GM12878 (cell line): ENCODE data around the gene ZACN. TPM values are rescaled to one million over a fixed set of nuclear protein-coding genes. Genes with fewer than 3 reads are reported as not detected.

ENCODE experiments used
- ATF7 ChIP-seq: fragments of 450-650 bp; IDR thresholded peaks from 2 replicates; pipeline ENCODE4 v1.6.1; 2016; ENCODE audit warnings: low read depth, mild to moderate bottlenecking
- BACH1 ChIP-seq: fragments of 450-650 bp; IDR thresholded peaks from 2 replicates; pipeline ENCODE4 v1.6.1; 2017; ENCODE audit warnings: mild to moderate bottlenecking, borderline replicate concordance
- CBFB ChIP-seq: IDR thresholded peaks from 2 replicates; pipeline ENCODE4 v1.6.1; 2016; ENCODE audit warnings: antibody characterized with exemption, low read depth
- CBX3 ChIP-seq: fragments of 200-600 bp; sonication (generic); IDR thresholded peaks from 2 replicates; pipeline ENCODE4 v1.6.1; 2016; ENCODE audit warnings: low read depth, borderline replicate concordance
- CBX5 ChIP-seq: sonication (generic); IDR thresholded peaks from 2 replicates; pipeline ENCODE4 v1.6.1; 2016; ENCODE audit warnings: low read depth, moderate library complexity, mild to moderate bottlenecking, inconsistent platforms
- CEBPB ChIP-seq, 2 experiments: fragments of 150-350 bp in 1 of 2; IDR thresholded peaks; 2 replicates each; pipeline ENCODE4 v1.6.1; 2012 to 2014; ENCODE audit warnings: low read depth in 2 of 2, low read length in 2 of 2, borderline replicate concordance in 1 of 2, inconsistent platforms in 1 of 2
- CREB1 ChIP-seq: IDR thresholded peaks from 2 replicates; pipeline ENCODE4 v1.6.1; 2012; ENCODE audit warnings: low read depth, mild to moderate bottlenecking, inconsistent platforms
- E4F1 ChIP-seq: fragments of 450-650 bp; IDR thresholded peaks from 2 replicates; pipeline ENCODE4 v1.6.1; 2018; ENCODE audit warnings: borderline replicate concordance, mild to moderate bottlenecking; ENCODE audit not compliant: partially characterized antibody
- HDAC2 ChIP-seq: fragments of 200-600 bp; sonication (generic); IDR thresholded peaks from 2 replicates; pipeline ENCODE4 v1.6.1; 2017
- JUNB ChIP-seq: IDR thresholded peaks from 2 replicates; pipeline ENCODE4 v1.6.1; 2016; ENCODE audit warnings: antibody characterized with exemption, mild to moderate bottlenecking
- KLF5 ChIP-seq: fragments of 450-650 bp; IDR thresholded peaks from 2 replicates; pipeline ENCODE4 v1.6.1; 2014; ENCODE audit warnings: mild to moderate bottlenecking; ENCODE audit not compliant: partially characterized antibody
- MTA2 ChIP-seq: fragments of 450-650 bp; IDR thresholded peaks from 2 replicates; pipeline ENCODE4 v1.6.1; 2016; ENCODE audit warnings: low read depth, mild to moderate bottlenecking, moderate library complexity
- MTA3 ChIP-seq: IDR thresholded peaks from 2 replicates; pipeline ENCODE4 v1.6.1; 2012; ENCODE audit warnings: low read length, inconsistent platforms, borderline replicate concordance
- MYC ChIP-seq: IDR thresholded peaks from 2 replicates; pipeline ENCODE4 v1.6.1; 2011; ENCODE audit warnings: mild to moderate bottlenecking, low read length, moderate library complexity, inconsistent platforms; ENCODE audit not compliant: insufficient read depth, insufficient replicate concordance, insufficient read length, severe bottlenecking
- NFXL1 ChIP-seq: fragments of 450-650 bp; IDR thresholded peaks from 2 replicates; pipeline ENCODE4 v1.6.1; 2017; ENCODE audit warnings: antibody characterized with exemption, mild to moderate bottlenecking, borderline replicate concordance
- NR2C2 ChIP-seq: IDR thresholded peaks from 2 replicates; pipeline ENCODE4 v1.6.1; 2011; ENCODE audit warnings: borderline replicate concordance, low read depth; ENCODE audit not compliant: control insufficient read depth, insufficient read length
- NR2F1 ChIP-seq: fragments of 450-650 bp; conservative IDR thresholded peaks from 2 replicates; pipeline ENCODE4 v1.6.1; 2017; ENCODE audit warnings: mild to moderate bottlenecking
- PAX8 ChIP-seq: fragments of 450-650 bp; IDR thresholded peaks from 2 replicates; pipeline ENCODE4 v1.6.1; 2017; ENCODE audit warnings: mild to moderate bottlenecking, moderate library complexity
- PML ChIP-seq: IDR thresholded peaks from 2 replicates; pipeline ENCODE4 v1.6.1; 2012; ENCODE audit warnings: low read length, inconsistent platforms
- RAD21 ChIP-seq: IDR thresholded peaks from 2 replicates; pipeline ENCODE4 v1.6.1; 2011; ENCODE audit warnings: mild to moderate bottlenecking, low read depth, low read length, moderate library complexity; ENCODE audit not compliant: insufficient read depth
- RCOR1 ChIP-seq: conservative IDR thresholded peaks from 2 replicates; pipeline ENCODE4 v1.6.1; 2012; ENCODE audit warnings: low read depth, low read length, improper control_type of control experiment
- SP1 ChIP-seq: IDR thresholded peaks from one replicate; pipeline ENCODE4 v1.6.1; 2011; ENCODE audit warnings: low read depth, low read length
- ZBED1 ChIP-seq: IDR thresholded peaks from 2 replicates; pipeline ENCODE4 v1.6.1; 2016; ENCODE audit warnings: borderline replicate concordance
- ZNF24 ChIP-seq: fragments of 450-650 bp; IDR thresholded peaks from 2 replicates; pipeline ENCODE4 v1.6.1; 2017; ENCODE audit warnings: antibody characterized with exemption, mild to moderate bottlenecking
- ZSCAN29 ChIP-seq: fragments of 450-650 bp; IDR thresholded peaks from 2 replicates; pipeline ENCODE4 v1.6.1; 2017; ENCODE audit warnings: mild to moderate bottlenecking, moderate library complexity
- polyA plus RNA-seq, 11 experiments: library from polyadenylated mRNA; depleted of rRNA in 4 of 11; unstranded in 6 of 11; stranded (reverse) in 5 of 11; fragments of >200 nt; fragmentation: Nextera tagmentation in 4 of 11; fragmentation: Illumina TruSeq in 1 of 11; extraction: Ambion mirVana in 4 of 11; extraction: Trizol in 1 of 11; gene quantifications; 1 replicate in 1 of 11; 2 replicates in 10 of 11; pipeline versions ENCODE4 v1.2.1 to v1.2.3, GENCODE V29; 2011 to 2016; ENCODE audit warnings: inconsistent platforms in 2 of 11, missing spikeins in 2 of 11, low read depth in 1 of 11
- total RNA-seq, 4 experiments: library from RNA; depleted of rRNA in 3 of 4; stranded (reverse); fragments of >200 nt in 3 of 4; fragmentation: Illumina TruSeq in 1 of 4; extraction: Trizol in 1 of 4; gene quantifications; 2 replicates each; pipeline versions ENCODE4 v1.2.1 to v1.2.3, GENCODE V29; 2013 to 2021
- TF ChIP-seq, protein P1 (sequence below): fragments of 450-650 bp; IDR thresholded peaks from 2 replicates; pipeline ENCODE4 v1.6.1; 2016; ENCODE audit warnings: mild to moderate bottlenecking, moderate library complexity, borderline replicate concordance
- TF ChIP-seq, protein P2 (sequence below): IDR thresholded peaks from 2 replicates; pipeline ENCODE4 v1.6.1; 2012; ENCODE audit warnings: low read depth, low read length, improper control_type of control experiment

Gene ZACN
- total and polyA plus RNA-seq, 10 of the 15 experiments (the other 5 are each of a cell fraction or from before 2014, with no cell fraction given) = 0.06 to 11.3 (median 0.47) TPM; not detected in 2

GRCh38 chr17:76071531-76072147, 7.3 kb upstream of the ZACN start (continued):
- TF ChIP-seq MTA2 (no peak), MTA3 (no peak), CBX5 (no peak), ATF7 (no peak), ZSCAN29 (no peak), NR2F1 (peak; percentile 46; the same call in 1 of the 2 replicates), CEBPB (IDR thresholded peaks at IDR 0.05; ENCODE audit: borderline replicate concordance in 1 of 2, low read depth in 2 of 2, low read length in 2 of 2) (no peak), HDAC2 (no peak), MYC (no peak), BACH1 (no peak), NFXL1 (no peak), SP1 (no peak), RCOR1 (no peak), NR2C2 (no peak), PML (no peak), CREB1 (no peak), ZNF24 (no peak), E4F1 (no peak), RAD21 (no peak), JUNB (peak; percentile 66; the same call in 1 of the 2 replicates), KLF5 (no peak), ZBED1 (no peak), CBFB (no peak), CBX3 (no peak), PAX8 (no peak)
- TF ChIP-seq, protein P1, sequence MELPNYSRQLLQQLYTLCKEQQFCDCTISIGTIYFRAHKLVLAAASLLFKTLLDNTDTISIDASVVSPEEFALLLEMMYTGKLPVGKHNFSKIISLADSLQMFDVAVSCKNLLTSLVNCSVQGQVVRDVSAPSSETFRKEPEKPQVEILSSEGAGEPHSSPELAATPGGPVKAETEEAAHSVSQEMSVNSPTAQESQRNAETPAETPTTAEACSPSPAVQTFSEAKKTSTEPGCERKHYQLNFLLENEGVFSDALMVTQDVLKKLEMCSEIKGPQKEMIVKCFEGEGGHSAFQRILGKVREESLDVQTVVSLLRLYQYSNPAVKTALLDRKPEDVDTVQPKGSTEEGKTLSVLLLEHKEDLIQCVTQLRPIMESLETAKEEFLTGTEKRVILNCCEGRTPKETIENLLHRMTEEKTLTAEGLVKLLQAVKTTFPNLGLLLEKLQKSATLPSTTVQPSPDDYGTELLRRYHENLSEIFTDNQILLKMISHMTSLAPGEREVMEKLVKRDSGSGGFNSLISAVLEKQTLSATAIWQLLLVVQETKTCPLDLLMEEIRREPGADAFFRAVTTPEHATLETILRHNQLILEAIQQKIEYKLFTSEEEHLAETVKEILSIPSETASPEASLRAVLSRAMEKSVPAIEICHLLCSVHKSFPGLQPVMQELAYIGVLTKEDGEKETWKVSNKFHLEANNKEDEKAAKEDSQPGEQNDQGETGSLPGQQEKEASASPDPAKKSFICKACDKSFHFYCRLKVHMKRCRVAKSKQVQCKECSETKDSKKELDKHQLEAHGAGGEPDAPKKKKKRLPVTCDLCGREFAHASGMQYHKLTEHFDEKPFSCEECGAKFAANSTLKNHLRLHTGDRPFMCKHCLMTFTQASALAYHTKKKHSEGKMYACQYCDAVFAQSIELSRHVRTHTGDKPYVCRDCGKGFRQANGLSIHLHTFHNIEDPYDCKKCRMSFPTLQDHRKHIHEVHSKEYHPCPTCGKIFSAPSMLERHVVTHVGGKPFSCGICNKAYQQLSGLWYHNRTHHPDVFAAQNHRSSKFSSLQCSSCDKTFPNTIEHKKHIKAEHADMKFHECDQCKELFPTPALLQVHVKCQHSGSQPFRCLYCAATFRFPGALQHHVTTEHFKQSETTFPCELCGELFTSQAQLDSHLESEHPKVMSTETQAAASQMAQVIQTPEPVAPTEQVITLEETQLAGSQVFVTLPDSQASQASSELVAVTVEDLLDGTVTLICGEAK = no peak
- TF ChIP-seq, protein P2, sequence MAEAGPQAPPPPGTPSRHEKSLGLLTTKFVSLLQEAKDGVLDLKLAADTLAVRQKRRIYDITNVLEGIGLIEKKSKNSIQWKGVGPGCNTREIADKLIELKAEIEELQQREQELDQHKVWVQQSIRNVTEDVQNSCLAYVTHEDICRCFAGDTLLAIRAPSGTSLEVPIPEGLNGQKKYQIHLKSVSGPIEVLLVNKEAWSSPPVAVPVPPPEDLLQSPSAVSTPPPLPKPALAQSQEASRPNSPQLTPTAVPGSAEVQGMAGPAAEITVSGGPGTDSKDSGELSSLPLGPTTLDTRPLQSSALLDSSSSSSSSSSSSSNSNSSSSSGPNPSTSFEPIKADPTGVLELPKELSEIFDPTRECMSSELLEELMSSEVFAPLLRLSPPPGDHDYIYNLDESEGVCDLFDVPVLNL = no peak
